Heart right ventricle (tissue), 16 donors: ENCODE measurements around the gene PPP1R3F. TPM values are rescaled to one million over a fixed set of nuclear protein-coding genes. Genes with fewer than 3 reads are reported as not detected.

Source experiments
- ATAC-seq, 8 donors: fragments of 200-7000 bp; cut with Tn5 transposase; one replicate each; pipeline ENCODE4 v1.9.1; 2020; ENCODE audit warnings: mild to moderate bottlenecking in 8 of 8, moderate library complexity in 8 of 8, moderate number of reproducible peaks in 1 of 8
- DNase-seq, 2 donors: peaks; one replicate each; pipeline ENCODE4 v3.0.0-alpha.2; 2020
- H3K27ac ChIP-seq, 10 donors: fragments of 200-600 bp; sonication (generic) in 2 of 10; one replicate each; pipeline versions ENCODE4 v1.5.0 to v1.8.0; 2020 to 2022; ENCODE audit warnings: mild to moderate bottlenecking in 3 of 10
- H3K27me3 ChIP-seq, 7 donors: fragments of 200-600 bp; one replicate each; pipeline ENCODE4 v1.8.0; 2021 to 2022; ENCODE audit warnings: mild to moderate bottlenecking in 2 of 7
- H3K36me3 ChIP-seq, 9 donors: fragments of 200-600 bp; sonication (generic) in 1 of 9; one replicate each; pipeline versions ENCODE4 v1.5.0 to v1.8.0; 2020 to 2022; ENCODE audit warnings: mild to moderate bottlenecking in 2 of 9
- H3K4me1 ChIP-seq, 9 donors: fragments of 200-600 bp; sonication (generic) in 1 of 9; one replicate each; pipeline versions ENCODE4 v1.5.0 to v1.8.0; 2020 to 2022; ENCODE audit warnings: mild to moderate bottlenecking in 4 of 9
- H3K4me3 ChIP-seq, 10 donors: fragments of 200-600 bp; sonication (generic) in 2 of 10; one replicate each; pipeline versions ENCODE4 v1.5.0 to v1.8.0; 2020 to 2022; ENCODE audit warnings: mild to moderate bottlenecking in 7 of 10, moderate library complexity in 2 of 10
- H3K9me3 ChIP-seq, 11 donors: fragments of 200-600 bp in 10 of 11; sonication (generic) in 2 of 11; one replicate each; pipeline versions ENCODE4 v1.5.0 to v1.8.0; 2013 to 2022; ENCODE audit warnings: mild to moderate bottlenecking in 2 of 11, control low read depth in 1 of 11, moderate library complexity in 1 of 11
- WGBS, 2 donors: extraction: QIAGEN DNeasy Blood & Tissue Kit; methylation state at CpG; one replicate each; pipeline ENCODE4 v1.1.7; 2013; ENCODE audit warnings: inconsistent platforms in 1 of 2; 5-methylcytosine and 5-hydroxymethylcytosine counted together
- intact Hi-C, 10 donors: fragments of 100-400 bp; cut with DNase I; formaldehyde crosslinking; loops; one replicate each; pipeline versions ENCODE4 v1.11.1 to v1.14.2; 2022
- polyA plus RNA-seq, 2 donors: library from polyadenylated mRNA; stranded (reverse); fragments of 200-250 nt; gene quantifications; one replicate each; pipeline ENCODE4 v1.2.3, GENCODE V29; 2013
- total RNA-seq, 10 donors: library from RNA; stranded (reverse); fragmentation: NEBNext Ultra II Directional in 3 of 10; extraction: Animal tissue kit (Norgen Biotek cat#: 25700) in 3 of 10; gene quantifications; one replicate each; pipeline versions ENCODE4 v1.2.1 to v1.2.4, GENCODE V29; 2021 to 2023
- TF ChIP-seq, protein P1 (sequence below), 9 donors: fragments of 200-600 bp; sonication (generic) in 2 of 9; IDR thresholded peaks; one replicate each; pipeline versions ENCODE4 v1.5.0 to v1.8.0; 2021 to 2022; ENCODE audit warnings: antibody characterized with exemption in 9 of 9, mild to moderate bottlenecking in 5 of 9, moderate library complexity in 1 of 9
- donor health status: Arrhythmogenic right ventricular cardiomyopathy.
- donor health status: ischemic (EF 13 %, LVEDD 7.1; RV severe dilation, severe dysfunction).
- donor health status: healthy with polysubstance abuse.
- donor health status: DM: no; HTN: yes; CAD: no.
- donor health status: DM: no; HTN: no; CAD: no.
- donor health status: ischemic (EF 25% LVEDD 6.9; RV normal size, moderate dysfunction).
- donor health status: ischemic (EF 25% LVEDD 5.7; RV mildly dilated, moderate dysfunction).
- donor health status: healthy.
- donor health status: DM: yes; HTN: yes; CAD: no.
- donor health status: Ischemic cardiomyopathy.
- donor health status: ischemic (EF 35%, LVEDD 5.7; RV mildly dilated, moderate dysfunction).
- donor health status: nonischemic (EF 11% LVEDD 7.7; RV severe dilation, severe dysfunction).
- donor health status: DM: yes; HTN: yes; CAD: no.
- donor health status: PGD.
- donor health status: ischemic (EF 29% LVEDD 5.4; RV normal size, mild dysfunction).
- donor health status: nonischemic (EF 23%, LVEDD 6.1; RV moderate dilation, normal function).

Gene PPP1R3F
- total and polyA plus RNA-seq, 12 donors, result 10.8 to 26.0 (median 19.8) TPM

DNA sequence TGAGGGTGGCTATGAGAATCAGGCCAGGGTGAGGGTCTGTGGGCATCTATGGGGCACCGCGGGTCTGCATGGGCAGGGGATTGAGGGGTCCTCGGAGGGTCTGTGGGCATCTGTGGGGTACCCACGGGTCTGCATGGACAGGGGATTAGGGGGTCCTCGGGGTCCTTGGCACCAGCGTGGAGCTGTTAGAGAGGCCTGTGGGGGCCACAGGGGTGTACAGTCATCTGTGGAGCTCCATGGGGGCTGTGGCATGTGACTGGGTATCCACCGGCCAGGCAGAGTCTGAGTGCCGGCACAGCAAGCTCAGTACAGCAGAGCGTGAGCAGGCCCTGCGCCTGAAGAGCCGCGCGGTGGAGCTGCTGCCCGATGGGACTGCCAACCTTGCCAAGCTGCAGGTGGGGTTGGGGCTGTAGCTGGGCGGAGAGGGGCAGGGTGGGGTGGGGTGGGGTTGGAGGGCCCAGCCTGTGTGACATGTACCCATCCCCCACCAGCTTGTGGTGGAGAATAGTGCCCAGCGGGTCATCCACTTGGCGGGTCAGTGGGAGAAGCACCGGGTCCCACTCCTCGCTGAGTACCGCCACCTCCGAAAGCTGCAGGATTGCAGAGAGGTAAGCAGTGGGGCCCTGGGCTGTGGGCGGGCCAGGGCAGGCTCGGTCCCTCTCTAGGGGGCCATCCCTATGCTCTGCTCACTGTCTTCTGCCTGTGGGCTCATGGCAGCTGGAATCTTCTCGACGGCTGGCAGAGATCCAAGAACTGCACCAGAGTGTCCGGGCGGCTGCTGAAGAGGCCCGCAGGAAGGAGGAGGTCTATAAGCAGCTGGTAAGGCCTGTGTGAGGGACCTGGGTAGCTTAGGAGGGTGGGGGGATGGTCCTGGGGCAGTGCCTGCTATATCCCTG lies 21.4 kb upstream of the PPP1R3F start:
- no peak overlapping the region for H3K4me3 ChIP-seq
- peaks cover 0 to 59% (median 0%) of the 10 kb centered on the region in 9 donors for H3K36me3 ChIP-seq
- no peak for DNase-seq
- ATAC-seq, result no peak
- H3K9me3 ChIP-seq, result no peaks in the 10 kb centered on the region
- H3K27me3 ChIP-seq, result no peaks in the 10 kb centered on the region
- WGBS, 2 donors, result 78 to 85% methylated on average over 15 to 28 of the region's 28 CpGs
- intact Hi-C loops, result no loop called here
- TF ChIP-seq, protein P1, sequence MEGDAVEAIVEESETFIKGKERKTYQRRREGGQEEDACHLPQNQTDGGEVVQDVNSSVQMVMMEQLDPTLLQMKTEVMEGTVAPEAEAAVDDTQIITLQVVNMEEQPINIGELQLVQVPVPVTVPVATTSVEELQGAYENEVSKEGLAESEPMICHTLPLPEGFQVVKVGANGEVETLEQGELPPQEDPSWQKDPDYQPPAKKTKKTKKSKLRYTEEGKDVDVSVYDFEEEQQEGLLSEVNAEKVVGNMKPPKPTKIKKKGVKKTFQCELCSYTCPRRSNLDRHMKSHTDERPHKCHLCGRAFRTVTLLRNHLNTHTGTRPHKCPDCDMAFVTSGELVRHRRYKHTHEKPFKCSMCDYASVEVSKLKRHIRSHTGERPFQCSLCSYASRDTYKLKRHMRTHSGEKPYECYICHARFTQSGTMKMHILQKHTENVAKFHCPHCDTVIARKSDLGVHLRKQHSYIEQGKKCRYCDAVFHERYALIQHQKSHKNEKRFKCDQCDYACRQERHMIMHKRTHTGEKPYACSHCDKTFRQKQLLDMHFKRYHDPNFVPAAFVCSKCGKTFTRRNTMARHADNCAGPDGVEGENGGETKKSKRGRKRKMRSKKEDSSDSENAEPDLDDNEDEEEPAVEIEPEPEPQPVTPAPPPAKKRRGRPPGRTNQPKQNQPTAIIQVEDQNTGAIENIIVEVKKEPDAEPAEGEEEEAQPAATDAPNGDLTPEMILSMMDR (IDR thresholded peaks at IDR 0.05), result no peak
- H3K4me1 ChIP-seq, result no peaks in the 10 kb centered on the region
- H3K27ac ChIP-seq, result no peak overlapping the region

DNA sequence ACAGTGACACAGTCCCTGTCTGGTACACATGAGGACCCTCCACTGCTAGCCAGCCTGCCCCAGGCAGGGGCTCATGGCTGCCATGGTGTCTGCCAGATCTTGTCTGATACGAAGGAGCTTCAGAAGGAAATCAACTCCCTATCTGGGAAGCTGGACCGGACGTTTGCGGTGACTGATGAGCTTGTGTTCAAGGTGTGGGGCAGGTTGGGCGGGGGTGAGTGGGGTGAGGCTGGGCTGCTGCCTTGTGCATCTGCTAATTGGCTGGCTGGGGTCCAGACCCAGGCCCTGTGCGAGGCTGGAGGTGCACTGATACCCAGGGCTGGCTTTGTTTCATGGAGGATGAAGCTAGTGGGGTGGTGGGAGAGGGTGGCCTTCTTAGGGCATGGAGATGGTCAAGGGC lies 20.5 kb upstream of the PPP1R3F start:
- H3K27me3 ChIP-seq, result no peaks in the 10 kb centered on the region
- H3K27ac ChIP-seq, result no peak overlapping the region
- H3K4me3 ChIP-seq, result no peak overlapping the region
- H3K4me1 ChIP-seq, result no peaks in the 10 kb centered on the region
- H3K9me3 ChIP-seq, result no peaks in the 10 kb centered on the region
- DNase-seq (no peak), ATAC-seq (no peak)
- WGBS, 2 donors, result 88 to 89% methylated on average over 6 of the region's 6 CpGs
- intact Hi-C loops, result no loop called here
- TF ChIP-seq, protein P1 (IDR thresholded peaks at IDR 0.05), result no peak
- H3K36me3 ChIP-seq, result peaks cover 0 to 49% (median 0%) of the 10 kb centered on the region in 9 donors

DNA sequence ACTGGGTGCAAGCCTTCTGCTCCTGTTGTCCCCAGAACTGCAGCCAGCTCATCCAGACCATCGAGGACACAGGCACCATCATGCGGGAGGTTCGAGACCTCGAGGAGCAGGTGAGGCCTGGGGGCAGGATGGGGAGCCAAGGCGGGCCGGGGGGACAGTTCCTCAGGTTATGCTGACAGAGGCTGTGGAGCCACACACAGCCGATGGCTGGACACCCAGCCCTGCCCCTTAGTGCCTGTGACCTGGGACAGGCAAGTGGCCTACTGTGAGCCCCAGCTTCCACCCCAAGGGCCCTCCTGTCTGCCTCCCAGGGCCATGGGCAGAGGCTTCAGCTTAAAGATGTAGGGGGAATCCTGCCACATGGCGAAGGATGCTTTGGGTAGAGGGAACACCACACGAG lies 20.0 kb upstream of the PPP1R3F start:
- TF ChIP-seq, protein P1 (IDR thresholded peaks at IDR 0.05), result no peak
- WGBS, 2 donors, result 88 to 90% methylated on average over 6 to 9 of the region's 9 CpGs
- no peak overlapping the region for H3K4me3 ChIP-seq
- H3K4me1 ChIP-seq, result no peaks in the 10 kb centered on the region
- ATAC-seq (no peak), DNase-seq (no peak)
- intact Hi-C loops, result no loop called here
- H3K9me3 ChIP-seq, result no peaks in the 10 kb centered on the region
- peaks cover 0 to 44% (median 0%) of the 10 kb centered on the region in 9 donors for H3K36me3 ChIP-seq
- no peaks in the 10 kb centered on the region for H3K27me3 ChIP-seq
- no peak overlapping the region for H3K27ac ChIP-seq

DNA sequence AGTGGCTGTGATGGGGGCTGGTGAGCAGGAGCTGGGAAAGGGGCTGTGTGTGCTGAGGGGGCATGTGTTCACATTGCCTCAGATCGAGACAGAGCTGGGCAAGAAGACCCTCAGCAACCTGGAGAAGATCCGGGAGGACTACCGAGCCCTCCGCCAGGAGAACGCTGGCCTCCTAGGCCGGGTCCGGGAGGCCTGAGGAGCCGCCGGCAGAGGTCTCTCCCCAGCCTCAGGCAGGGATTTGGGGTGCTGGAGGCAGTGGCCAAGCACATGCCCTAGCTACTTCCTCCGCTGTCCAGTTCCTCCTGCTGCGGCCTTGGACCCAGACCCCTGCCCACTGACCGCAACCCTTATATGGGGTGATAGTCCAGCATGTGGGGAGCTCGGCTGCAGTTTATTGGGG lies 19.5 kb upstream of the PPP1R3F start:
- H3K36me3 ChIP-seq, result peaks cover 0 to 40% (median 0%) of the 10 kb centered on the region in 9 donors
- H3K9me3 ChIP-seq, result no peaks in the 10 kb centered on the region
- H3K4me1 ChIP-seq, result no peaks in the 10 kb centered on the region
- ATAC-seq, result no peak
- no peaks in the 10 kb centered on the region for H3K27me3 ChIP-seq
- no peak for DNase-seq
- WGBS, 2 donors, result 92 to 96% methylated on average over 6 to 13 of the region's 13 CpGs
- no peak overlapping the region for H3K4me3 ChIP-seq
- H3K27ac ChIP-seq, result no peak overlapping the region
- intact Hi-C loops, result no loop called here
- TF ChIP-seq, protein P1 (IDR thresholded peaks at IDR 0.05), result no peak
